ENCODE measurements around the gene TSPAN2. TPM values are rescaled to one million over a fixed set of nuclear protein-coding genes. Genes with fewer than 3 reads are reported as not detected.

The TSPAN2 gene
- total and polyA plus RNA-seq, 2 experiments from 2014 or later, result 2.8 to 4.1 TPM

GRCh38 chr1:115041654-115042053, 47.6 kb downstream of the TSPAN2 start:
- peak; percentile 48 for DNase-seq (ENCODE audit: low spot score)
- Histone ChIP-seq H3K4me2 (no peak overlapping the region), H3K9me3 (ENCODE audit: low read depth) (no peaks in the 10 kb centered on the region), H3K79me2 (no peaks in the 10 kb centered on the region), H3K4me1 (ENCODE audit: insufficient read depth) (peaks cover 13% of the 10 kb centered on the region), H3K4me3 (no peak overlapping the region), H3K27ac (no peak overlapping the region), H3K27me3 (no peaks in the 10 kb centered on the region), H2AFZ (no peak overlapping the region), H4K20me1 (ENCODE audit: insufficient read depth, poor library complexity, severe bottlenecking) (no peaks in the 10 kb centered on the region), H3K36me3 (replicated peaks; ENCODE audit: insufficient read depth, low read depth) (no peaks in the 10 kb centered on the region), H3K9me2 (replicated peaks; ENCODE audit: insufficient read depth) (no peaks in the 10 kb centered on the region)
- peak; percentile 54 for TF ChIP-seq CTCF (IDR thresholded peaks at IDR 0.05; ENCODE audit: poor library complexity)
- no peak for TF ChIP-seq EZH2 (IDR thresholded peaks at IDR 0.05; ENCODE audit: borderline replicate concordance)

GRCh38 chr1:115040501-115040900, 48.8 kb downstream of the TSPAN2 start:
- H2AFZ ChIP-seq, result no peak overlapping the region
- H3K27me3 ChIP-seq, result no peaks in the 10 kb centered on the region
- no peak for TF ChIP-seq CTCF (IDR thresholded peaks at IDR 0.05; ENCODE audit: poor library complexity)
- TF ChIP-seq EZH2phosphoT487 (IDR thresholded peaks at IDR 0.05; ENCODE audit: low read depth, severe bottlenecking, unreplicated experiment), result no peak
- no peak for TF ChIP-seq EZH2 (IDR thresholded peaks at IDR 0.05; ENCODE audit: borderline replicate concordance)
- DNase-seq (ENCODE audit: low spot score), result no peak
- no peak overlapping the region for H3K27ac ChIP-seq
- H3K9me3 ChIP-seq (ENCODE audit: low read depth), result no peaks in the 10 kb centered on the region
- no peak overlapping the region for H3K4me2 ChIP-seq
- no peaks in the 10 kb centered on the region for H3K9me2 ChIP-seq (replicated peaks; ENCODE audit: insufficient read depth)
- WGBS (ENCODE audit: low lambda C conversion rate, missing lambda C conversion rate), result 74% methylated on average over 2 of the region's 2 CpGs
- no peak overlapping the region for H3K4me3 ChIP-seq
- peaks cover 13% of the 10 kb centered on the region for H3K4me1 ChIP-seq (ENCODE audit: insufficient read depth)
- no peaks in the 10 kb centered on the region for H3K36me3 ChIP-seq (replicated peaks; ENCODE audit: insufficient read depth, low read depth)
- no peaks in the 10 kb centered on the region for H3K79me2 ChIP-seq
- no peaks in the 10 kb centered on the region for H4K20me1 ChIP-seq (ENCODE audit: insufficient read depth, poor library complexity, severe bottlenecking)

GRCh38 chr1:115036814-115037507, 52.3 kb downstream of the TSPAN2 start:
- Histone ChIP-seq H3K27ac (peak overlapping the region; percentile 24), H3K27me3 (no peaks in the 10 kb centered on the region), H3K4me1 (ENCODE audit: insufficient read depth) (peaks cover 13% of the 10 kb centered on the region), H3K9me2 (replicated peaks; ENCODE audit: insufficient read depth) (no peaks in the 10 kb centered on the region), H2AFZ (no peak overlapping the region), H3K4me2 (peak overlapping the region; percentile 26), H3K36me3 (replicated peaks; ENCODE audit: insufficient read depth, low read depth) (no peaks in the 10 kb centered on the region), H4K20me1 (ENCODE audit: insufficient read depth, poor library complexity, severe bottlenecking) (no peaks in the 10 kb centered on the region), H3K4me3 (no peak overlapping the region), H3K79me2 (no peaks in the 10 kb centered on the region), H3K9me3 (ENCODE audit: low read depth) (no peaks in the 10 kb centered on the region)
- peak; percentile 28 for DNase-seq (ENCODE audit: low spot score)
- 54% methylated on average over 4 of the region's 4 CpGs for WGBS (ENCODE audit: low lambda C conversion rate, missing lambda C conversion rate)
- TF ChIP-seq EZH2phosphoT487 (IDR thresholded peaks at IDR 0.05; ENCODE audit: low read depth, severe bottlenecking, unreplicated experiment) (peak; percentile 70), CTCF (IDR thresholded peaks at IDR 0.05; ENCODE audit: poor library complexity) (no peak)
